Psoas muscle (tissue), 8 donors: ENCODE results near the gene PHF2. TPM values are rescaled to one million over a fixed set of nuclear protein-coding genes. Genes with fewer than 3 reads are reported as not detected.

Source experiments
- ATAC-seq, 4 donors: fragments of 200-7000 bp; cut with Tn5 transposase; one replicate each; pipeline ENCODE4 v1.9.1; 2020; ENCODE audit warnings: moderate library complexity in 3 of 4, mild to moderate bottlenecking in 2 of 4
- DNase-seq, 2 donors: peaks; one replicate each; pipeline ENCODE4 v3.0.0-alpha.2; 2020
- H3K27ac ChIP-seq: fragments of 200-600 bp; one replicate; pipeline ENCODE4 v1.8.0; 2022
- H3K27me3 ChIP-seq, 3 donors: fragments of 200-600 bp in 1 of 3; one replicate each; pipeline versions ENCODE4 v1.6.1 to v1.8.0; 2013 to 2022; ENCODE audit warnings: low read length in 2 of 3, mild to moderate bottlenecking in 2 of 3, moderate library complexity in 1 of 3; ENCODE audit not compliant: insufficient read depth in 3 of 3
- H3K36me3 ChIP-seq, 2 donors: fragments of 200-600 bp in 1 of 2; one replicate each; pipeline versions ENCODE4 v1.6.1 to v1.8.0; 2013 to 2022; ENCODE audit warnings: low read depth in 1 of 2, mild to moderate bottlenecking in 1 of 2, moderate library complexity in 1 of 2; ENCODE audit not compliant: insufficient read depth in 1 of 2
- H3K4me1 ChIP-seq: fragments of 200-600 bp; one replicate; pipeline ENCODE4 v1.8.0; 2022
- H3K4me3 ChIP-seq: fragments of 200-600 bp; one replicate; pipeline ENCODE4 v1.8.0; 2022; ENCODE audit warnings: mild to moderate bottlenecking
- H3K9me3 ChIP-seq: fragments of 200-600 bp; one replicate; pipeline ENCODE4 v1.8.0; 2022
- CTCF ChIP-seq: fragments of 200-600 bp; IDR thresholded peaks from one replicate; pipeline ENCODE4 v1.8.0; 2022; ENCODE audit warnings: antibody characterized with exemption
- WGBS, 3 donors: extraction: QIAGEN DNeasy Blood & Tissue Kit; methylation state at CpG; one replicate each; pipeline versions ENCODE4 v1.1.6 to v1.1.7; 2013; 5-methylcytosine and 5-hydroxymethylcytosine counted together
- intact Hi-C, 2 donors: fragments of 100-400 bp; cut with DNase I; formaldehyde crosslinking; loops; one replicate each; pipeline versions ENCODE4 v1.11.0 to v1.14.2; 2022
- polyA plus RNA-seq, 3 donors: library from polyadenylated mRNA; stranded (reverse); fragments of 200-250 nt; gene quantifications; one replicate each; pipeline ENCODE4 v1.2.3, GENCODE V29; 2013
- total RNA-seq, 4 donors: library from RNA; stranded (reverse); fragmentation: NEBNext Ultra II Directional in 2 of 4; extraction: Animal tissue kit (Norgen Biotek cat#: 25700) in 2 of 4; gene quantifications; one replicate each; pipeline versions ENCODE4 v1.2.1 to v1.2.4, GENCODE V29; 2021 to 2023
- donor health status: healthy with polysubstance abuse.
- donor health status: DM: no; HTN: no; CAD: no; lungs with moderate emphysema.
- donor health status: Bipolar disorder and iron deficiency.
- donor health status: healthy.
- donor health status: DM: yes; HTN: yes; CAD: no.
- donor health status: DM: no; HTN: no; CAD: no.
- donor health status: DM: no; HTN: no; CAD: no.
- donor health status: DM: yes; HTN: yes; CAD: no.

The PHF2 gene
- total and polyA plus RNA-seq, 7 donors, result 9.3 to 26.6 (median 19.1) TPM

GRCh38 chr9:93575796-93576257 lies 557 bp upstream of the PHF2 start:
- TF ChIP-seq CTCF, result no peak
- DNase-seq (peak; percentile 63 to 77), ATAC-seq (peak; percentile 14 to 46 (median 18))
- Histone ChIP-seq H3K27me3 (no peaks in the 10 kb centered on the region), H3K36me3 (no peaks in the 10 kb centered on the region), H3K4me1 (peaks cover 39% of the 10 kb centered on the region), H3K27ac (peak overlapping the region; percentile 86), H3K4me3 (peak overlapping the region; percentile 88), H3K9me3 (no peaks in the 10 kb centered on the region)
- intact Hi-C loops, result no loop called here
- 0 to 3% (median 1%) methylated on average over 20 to 26 of the region's 26 CpGs for WGBS, 3 donors

GRCh38 chr9:93577078-93577974 lies 942 bp downstream of the PHF2 start:
- Histone ChIP-seq H3K4me1 (peaks cover 53% of the 10 kb centered on the region), H3K27me3 (no peaks in the 10 kb centered on the region), H3K36me3 (no peaks in the 10 kb centered on the region), H3K9me3 (no peaks in the 10 kb centered on the region), H3K27ac (peak overlapping the region; percentile 82), H3K4me3 (peak overlapping the region; percentile 91)
- peak; percentile 67 to 76 for DNase-seq
- intact Hi-C loops, result no loop called here
- 2% methylated on average over 34 to 73 of the region's 74 CpGs for WGBS, 3 donors
- ATAC-seq, result peak; percentile 6 to 37 (median 32)
- TF ChIP-seq CTCF, result no peak

GRCh38 chr9:93577975-93578682 lies 1.7 kb downstream of the PHF2 start:
- H3K27me3 ChIP-seq, result no peaks in the 10 kb centered on the region
- peak in 3 of 4 donors; percentile 30 to 41 (median 38) for ATAC-seq
- no peak for DNase-seq
- H3K27ac ChIP-seq, result peak overlapping the region; percentile 82
- TF ChIP-seq CTCF, result no peak
- no peaks in the 10 kb centered on the region for H3K9me3 ChIP-seq
- intact Hi-C loops, result no loop called here
- peak overlapping the region; percentile 91 for H3K4me3 ChIP-seq
- no peaks in the 10 kb centered on the region for H3K36me3 ChIP-seq
- H3K4me1 ChIP-seq, result peaks cover 57% of the 10 kb centered on the region
- WGBS, 3 donors, result 42 to 58% (median 47%) methylated on average over 13 of the region's 13 CpGs

GRCh38 chr9:93578844-93579243 lies 2.5 kb downstream of the PHF2 start:
- peak overlapping the region; percentile 82 for H3K27ac ChIP-seq

More at GRCh38 chr9:93578844-93579243, 2.5 kb downstream of the PHF2 start:
- WGBS, 3 donors, result 70 to 75% (median 70%) methylated on average over 5 of the region's 5 CpGs
- TF ChIP-seq CTCF, result no peak
- DNase-seq (no peak), ATAC-seq (no peak)
- no peaks in the 10 kb centered on the region for H3K36me3 ChIP-seq
- H3K9me3 ChIP-seq, result no peaks in the 10 kb centered on the region
- intact Hi-C loops, result no loop called here
- peaks cover 57% of the 10 kb centered on the region for H3K4me1 ChIP-seq
- no peak overlapping the region for H3K4me3 ChIP-seq
- no peaks in the 10 kb centered on the region for H3K27me3 ChIP-seq
